Amniotic stem cell (primary cell): Measurements from ENCODE around the gene HPS5.
"Not testable (repeated sequence)": the region's sequence is repeated elsewhere in the genome, so short reads cannot be mapped to it uniquely, and the experiment has no call there.

Experiments
- DNase-seq: peaks from one replicate; lab custom pipeline; 2025; lab: John Stamatoyannopoulos, UW

HPS5 gene

DNA sequence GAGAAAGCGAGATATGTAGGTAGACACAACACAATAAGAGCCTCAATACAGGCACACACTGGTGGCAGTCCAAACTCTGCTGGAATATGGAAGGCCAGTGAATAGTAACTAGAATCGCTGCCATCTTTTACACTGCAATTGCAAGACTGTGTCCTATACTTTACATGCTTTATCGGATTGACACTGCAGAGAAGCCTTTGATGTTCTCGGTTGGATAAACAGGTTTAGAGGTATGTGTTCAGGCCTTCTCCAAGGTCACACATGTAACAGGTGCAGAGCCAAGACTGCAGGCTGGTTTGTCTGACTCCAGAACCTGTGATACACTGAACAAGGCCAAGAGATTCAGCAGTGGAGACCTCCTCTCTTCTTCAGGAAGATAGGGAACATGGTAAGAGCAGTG lies 50.7 kb downstream of the HPS5 start:
- DNase-seq = no peak

GRCh38 chr11:18270102-18270501 lies 51.8 kb downstream of the HPS5 start:
- no peak for DNase-seq

DNA sequence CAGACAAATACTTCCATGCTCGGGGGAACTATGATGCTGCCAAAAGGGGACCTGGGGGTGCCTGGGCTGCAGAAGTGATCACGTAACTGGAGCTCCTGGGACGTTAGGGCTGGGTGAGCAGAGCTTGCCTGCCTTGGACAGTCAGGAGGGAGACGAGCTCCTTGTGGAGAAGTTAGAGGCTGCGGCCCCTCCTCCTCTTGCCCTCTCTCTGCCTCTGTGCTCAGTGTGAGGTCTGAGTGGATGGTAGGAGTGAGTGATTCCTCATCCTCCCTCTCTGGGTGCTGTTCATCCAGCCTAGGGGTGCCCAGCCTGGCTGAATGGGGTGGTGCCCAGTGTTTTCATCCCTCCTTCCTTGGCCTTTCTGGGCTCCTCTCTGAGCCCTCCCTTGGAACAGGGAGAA lies 52.7 kb downstream of the HPS5 start:
- DNase-seq = not testable (repeated sequence)

DNA sequence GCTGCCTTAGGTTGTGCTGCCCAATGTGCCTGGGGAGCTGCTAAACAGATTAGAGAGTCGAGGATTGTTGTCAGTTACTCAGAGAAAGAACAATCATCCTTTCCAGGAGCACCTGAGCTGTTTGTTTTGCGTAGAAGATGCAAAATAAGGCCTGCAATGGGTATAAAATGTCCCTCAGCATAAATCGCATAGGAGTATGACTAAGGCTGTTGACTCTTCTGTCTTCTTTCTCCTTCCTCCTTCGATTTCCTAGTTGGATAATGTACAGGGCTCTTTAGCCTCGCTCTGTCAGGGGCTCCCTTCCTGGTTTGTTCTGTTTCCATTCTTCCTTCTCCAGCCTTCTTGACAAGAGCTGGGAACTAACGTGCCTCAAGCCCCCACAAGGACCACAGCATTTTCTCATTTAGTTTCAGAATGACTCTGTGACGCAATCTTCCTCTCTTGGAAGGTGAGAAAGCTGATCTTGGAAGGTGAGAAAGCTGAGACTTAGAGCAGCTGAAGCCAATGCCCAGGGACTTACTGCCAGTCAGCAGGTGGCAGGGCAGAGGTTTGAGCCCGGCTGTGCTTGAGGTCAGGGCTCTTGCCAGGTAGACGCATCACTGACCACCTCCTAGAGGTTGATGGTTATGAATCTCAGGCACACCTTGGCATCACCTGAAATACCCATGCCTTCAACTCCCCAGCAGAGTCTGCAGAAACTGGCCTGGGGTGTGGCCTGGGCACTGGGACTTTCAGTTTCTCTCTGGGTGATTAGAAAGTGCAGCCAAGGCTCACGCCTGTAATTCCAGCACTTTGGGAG lies 54.4 kb downstream of the HPS5 start:
- DNase-seq = not testable (repeated sequence)

DNA sequence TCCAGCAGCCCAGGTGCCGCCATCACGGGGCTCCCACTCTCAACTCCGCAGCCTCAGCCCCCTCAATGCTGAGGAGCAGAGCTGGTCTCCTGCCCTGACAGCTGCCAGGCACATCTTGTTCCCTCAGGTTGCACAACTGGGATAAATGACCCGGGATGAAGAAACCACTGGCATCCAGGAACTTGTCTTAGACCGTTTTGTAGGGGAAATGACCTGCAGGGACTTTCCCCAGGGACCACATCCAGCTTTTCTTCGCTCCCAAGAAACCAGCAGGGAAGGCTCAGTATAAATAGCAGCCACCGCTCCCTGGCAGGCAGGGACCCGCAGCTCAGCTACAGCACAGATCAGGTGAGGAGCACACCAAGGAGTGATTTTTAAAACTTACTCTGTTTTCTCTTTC lies 56.0 kb downstream of the HPS5 start, which contains the start of gene SAA1:
Gene SAA1 (plus strand): TSS at position 316 of the 400 bp plus-strand sequence. CDS start 624 bp downstream, outside the sequence.
- DNase-seq = no peak

- DNase-seq = no peak
Observed at GRCh38 chr11:18264677-18265555, 57.0 kb downstream of the HPS5 start.

DNA sequence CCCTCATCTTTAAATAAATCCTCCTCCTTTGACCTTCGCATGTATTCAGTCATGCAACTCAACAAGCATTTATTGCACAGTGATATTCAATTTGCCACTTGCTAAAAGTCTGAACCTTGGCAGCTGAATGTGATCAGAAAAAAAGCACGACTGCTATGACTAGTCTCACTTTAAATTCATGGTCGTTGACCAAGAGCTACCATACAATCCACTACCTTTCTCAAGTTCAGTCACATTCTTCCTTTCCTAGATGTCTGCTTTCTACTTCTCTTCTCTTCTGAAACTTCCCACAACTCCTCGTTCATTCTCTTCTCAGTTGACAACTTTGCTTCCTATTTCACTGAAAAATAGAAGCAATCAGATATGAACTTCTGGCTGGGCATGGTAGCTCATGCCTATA lies 57.9 kb downstream of the HPS5 start:
- DNase-seq = no peak

DNA sequence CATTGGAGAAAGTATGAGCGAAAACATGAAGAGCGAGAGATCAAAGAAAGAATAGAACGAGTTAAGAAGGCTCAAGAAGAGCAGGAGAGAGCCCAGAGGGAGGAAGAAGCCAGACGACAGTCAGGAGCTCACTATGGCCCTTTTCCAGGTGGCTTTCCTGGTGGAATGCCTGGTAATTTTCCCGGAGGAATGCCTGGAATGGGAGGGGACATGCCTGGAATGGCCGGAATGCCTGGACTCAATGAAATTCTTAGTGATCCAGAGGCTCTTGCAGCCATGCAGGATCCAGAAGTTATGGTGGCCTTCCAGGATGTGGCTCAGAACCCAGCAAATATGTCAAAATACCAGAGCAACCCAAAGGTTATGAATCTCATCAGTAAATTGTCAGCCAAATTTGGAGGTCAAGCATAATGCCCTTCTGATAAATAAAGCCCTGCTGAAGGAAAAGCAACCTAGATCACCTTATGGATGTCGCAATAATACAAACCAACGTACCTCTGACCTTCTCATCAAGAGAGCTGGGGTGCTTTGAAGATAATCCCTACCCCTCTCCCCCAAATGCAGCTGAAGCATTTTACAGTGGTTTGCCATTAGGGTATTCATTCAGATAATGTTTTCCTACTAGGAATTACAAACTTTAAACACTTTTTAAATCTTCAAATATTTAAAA lies 59.1 kb downstream of the HPS5 start:
- DNase-seq = not testable (repeated sequence)

- no peak for DNase-seq
Observed at GRCh38 chr11:18261721-18262120, 60.2 kb downstream of the HPS5 start.

GRCh38 chr11:18259259-18259658 lies 62.7 kb downstream of the HPS5 start:
- no peak for DNase-seq

GRCh38 chr11:18254781-18255361 lies 67.1 kb downstream of the HPS5 start:
- DNase-seq = no peak

- DNase-seq = no peak
Observed at GRCh38 chr11:18253778-18254338, 68.1 kb downstream of the HPS5 start.

DNA sequence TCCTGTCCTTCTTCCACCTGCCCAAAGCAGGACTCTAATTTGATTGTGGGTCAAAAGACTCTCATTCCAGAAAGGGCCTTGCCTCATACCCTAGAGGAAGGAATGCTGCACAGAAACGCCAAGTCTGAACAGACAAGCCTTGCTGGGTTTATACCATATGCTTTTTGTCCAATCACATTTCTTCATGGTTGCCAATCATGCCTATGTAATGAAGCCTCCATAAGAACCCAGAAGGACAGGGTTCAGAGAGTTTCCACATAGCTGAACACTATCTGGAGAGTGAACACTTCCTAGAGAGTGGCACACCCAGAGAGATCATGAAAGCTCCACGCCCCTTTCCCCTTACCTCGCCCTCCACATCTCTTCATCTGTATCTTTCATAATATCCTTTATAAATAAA lies 68.7 kb downstream of the HPS5 start:
- DNase-seq = no peak

- no peak for DNase-seq
Observed at GRCh38 chr11:18248561-18248960, 73.4 kb downstream of the HPS5 start, which contains the start of gene SAA2. SAA2 (minus strand) TSS chr11:18248668; CDS start chr11:18248011, 657 bp downstream.

DNA sequence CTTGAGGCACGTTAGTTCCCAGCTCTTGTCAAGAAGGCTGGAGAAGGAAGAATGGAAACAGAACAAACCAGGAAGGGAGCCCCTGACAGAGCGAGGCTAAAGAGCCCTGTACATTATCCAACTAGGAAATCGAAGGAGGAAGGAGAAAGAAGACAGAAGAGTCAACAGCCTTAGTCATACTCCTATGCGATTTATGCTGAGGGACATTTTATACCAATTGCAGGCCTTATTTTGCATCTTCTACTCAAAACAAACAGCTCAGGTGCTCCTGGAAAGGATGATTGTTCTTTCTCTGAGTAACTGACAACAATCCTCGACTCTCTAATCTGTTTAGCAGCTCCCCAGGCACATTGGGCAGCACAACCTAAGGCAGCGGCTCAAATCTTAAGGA lies 74.8 kb downstream of the HPS5 start:
- not testable (repeated sequence) for DNase-seq

GRCh38 chr11:18246379-18247190 lies 75.4 kb downstream of the HPS5 start:
- not testable (repeated sequence) for DNase-seq

DNA sequence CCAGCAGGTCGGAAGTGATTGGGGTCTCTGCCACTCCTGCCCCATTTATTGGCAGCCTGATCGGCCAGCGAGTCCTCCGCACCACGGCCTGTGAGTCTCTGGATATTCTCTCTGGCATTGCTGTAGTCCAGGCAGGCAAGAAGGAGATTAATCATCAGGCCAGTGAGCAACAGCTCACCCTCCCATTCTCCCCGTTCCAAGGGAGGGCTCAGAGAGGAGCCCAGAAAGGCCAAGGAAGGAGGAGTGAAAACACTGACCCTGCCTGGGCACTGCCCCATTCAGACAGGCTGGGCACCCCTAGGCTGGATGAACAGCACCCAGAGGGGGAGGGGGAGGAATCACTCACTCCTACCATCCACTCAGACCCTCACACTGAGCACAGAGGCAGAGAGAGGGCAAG lies 76.5 kb downstream of the HPS5 start:
- DNase-seq = no peak

DNA sequence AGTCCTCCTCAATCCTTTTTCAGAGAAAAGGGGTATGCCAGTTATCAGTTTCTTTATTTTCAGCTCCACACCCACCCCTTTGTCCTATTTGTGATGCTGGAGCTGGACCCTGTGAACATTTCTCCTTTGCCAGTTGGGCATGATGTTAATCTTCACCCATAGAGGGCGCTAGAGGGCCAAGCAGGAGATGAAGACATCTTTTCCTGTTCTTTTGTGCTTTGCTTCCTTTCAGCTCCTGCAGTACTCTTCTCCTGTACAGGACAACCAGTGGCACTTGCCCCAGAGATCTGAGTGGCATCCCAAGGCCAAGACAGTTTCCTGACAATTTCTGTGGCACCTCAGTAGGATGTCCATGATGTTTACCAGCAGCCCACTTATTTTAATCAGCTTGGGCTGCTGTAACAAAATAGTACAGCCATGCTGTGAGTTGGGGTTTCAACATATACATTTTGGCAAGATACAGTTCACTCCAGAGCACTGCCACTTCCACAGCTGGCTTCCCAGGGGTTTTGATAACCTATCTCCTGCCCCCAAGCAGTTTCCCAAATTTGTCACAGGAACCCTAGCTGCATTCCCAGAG lies 78.1 kb downstream of the HPS5 start:
- peak; percentile 13 for DNase-seq

DNA sequence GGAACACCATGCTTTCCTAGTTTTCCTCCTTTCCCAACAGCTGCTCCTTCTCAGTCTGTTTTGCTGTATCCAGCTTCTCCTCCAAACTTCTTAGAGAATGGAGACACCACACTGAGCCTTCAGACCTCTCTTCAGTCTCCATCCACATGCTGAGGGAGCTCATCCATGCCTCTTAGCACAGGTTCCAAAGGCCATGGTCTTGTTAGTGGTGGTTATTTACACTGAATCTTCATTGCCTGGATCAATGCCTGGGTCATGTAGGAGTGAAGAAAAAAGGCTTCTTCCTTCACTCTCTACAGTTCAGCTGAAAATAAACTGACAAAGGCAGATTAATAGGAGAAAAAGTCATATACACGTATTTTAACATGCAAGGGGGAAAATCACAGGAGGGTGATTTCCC lies 82.3 kb downstream of the HPS5 start:
- no peak for DNase-seq

GRCh38 chr11:18236664-18237356 lies 85.1 kb downstream of the HPS5 start, which contains the start of gene SAA4:
SAA4 (minus strand) TSS chr11:18236802; CDS start chr11:18235926, 876 bp downstream.
- DNase-seq = no peak
